HUES48 (cell line): ENCODE measurements around the gene ROPN1B.

Experiments
- H3K27ac ChIP-seq: one replicate; pipeline ENCODE4 v1.7.0; 2013; ENCODE audit warnings: low read depth, low read length, inconsistent platforms
- H3K27me3 ChIP-seq: 2 replicates; pipeline ENCODE4 v1.6.1; 2013; ENCODE audit warnings: mild to moderate bottlenecking, low read length; ENCODE audit not compliant: control insufficient read depth, insufficient read depth
- H3K36me3 ChIP-seq: 2 replicates; pipeline ENCODE4 v1.6.1; 2013; ENCODE audit warnings: low read length; ENCODE audit not compliant: control insufficient read depth, insufficient read depth
- H3K4me1 ChIP-seq: 2 replicates; pipeline ENCODE4 v1.6.1; 2013; ENCODE audit warnings: mild to moderate bottlenecking, low read length; ENCODE audit not compliant: control insufficient read depth, insufficient read depth
- H3K4me3 ChIP-seq: 2 replicates; pipeline ENCODE4 v1.5.1; 2013; ENCODE audit warnings: mild to moderate bottlenecking, low read depth, low read length
- H3K9ac ChIP-seq: 2 replicates; pipeline ENCODE4 v1.6.1; 2013; ENCODE audit warnings: mild to moderate bottlenecking, low read depth, low read length, moderate library complexity
- H3K9me3 ChIP-seq: 2 replicates; pipeline ENCODE4 v1.6.1; 2013; ENCODE audit warnings: low read length; ENCODE audit not compliant: control insufficient read depth, insufficient read depth

The ROPN1B gene

DNA sequence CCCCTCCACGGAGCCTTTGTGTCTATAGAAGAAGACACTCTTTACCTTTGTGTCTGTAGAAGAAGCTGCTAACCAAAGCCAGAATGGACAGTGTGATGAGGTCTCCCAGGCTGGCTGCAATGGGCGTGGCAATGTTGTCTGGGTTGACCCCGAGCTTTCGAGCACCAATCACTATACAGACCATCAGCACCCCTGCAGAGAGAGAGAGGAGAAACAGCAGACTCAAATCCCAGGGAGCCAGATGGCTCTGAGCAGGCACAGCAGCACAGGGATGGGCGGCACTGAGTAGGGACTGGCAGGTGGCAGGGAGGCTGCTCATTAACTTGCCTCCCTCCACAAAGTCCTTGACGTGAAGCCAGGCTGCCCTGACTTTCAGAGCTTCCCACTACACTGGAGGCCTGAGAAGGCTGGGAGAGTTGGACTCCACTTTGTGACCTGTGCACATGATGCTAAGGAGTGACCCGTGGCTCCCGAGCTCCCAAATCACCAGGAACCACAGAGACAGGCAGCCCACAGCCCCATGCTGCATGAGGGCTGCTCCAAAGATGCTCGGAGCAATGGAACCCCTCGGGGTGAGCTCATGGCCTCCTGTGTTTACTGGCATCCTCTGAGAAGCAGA is 53.9 kb downstream of the ROPN1B start:
- H3K27ac ChIP-seq = no peak overlapping the region
- H3K9me3 ChIP-seq = peaks cover 8% of the 10 kb centered on the region
- no peaks in the 10 kb centered on the region for H3K36me3 ChIP-seq
- no peak overlapping the region for H3K9ac ChIP-seq
- H3K4me3 ChIP-seq = no peak overlapping the region
- no peaks in the 10 kb centered on the region; the same call in 1 of the 2 replicates for H3K27me3 ChIP-seq
- H3K4me1 ChIP-seq = peaks cover 23% of the 10 kb centered on the region

DNA sequence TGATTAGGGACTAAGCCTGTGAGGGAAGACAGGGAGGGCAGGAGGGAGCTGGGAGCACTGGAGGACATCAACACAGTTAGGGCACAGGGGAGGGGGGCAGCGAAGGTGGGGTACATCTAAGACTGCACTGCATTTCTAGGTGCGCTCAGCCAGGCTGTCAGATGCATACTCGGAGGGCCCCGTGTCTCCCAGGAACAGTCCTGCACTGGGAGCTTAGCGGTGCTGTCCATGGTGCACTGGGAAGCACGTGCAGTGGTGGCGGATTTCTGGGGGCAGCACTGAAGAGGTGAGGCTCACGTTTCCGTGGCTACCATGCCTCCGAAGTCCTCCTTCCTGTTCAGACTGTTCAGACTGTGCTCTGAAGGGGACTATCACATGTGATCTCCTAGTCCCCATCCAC is 54.4 kb downstream of the ROPN1B start:
- H3K4me1 ChIP-seq = peaks cover 23% of the 10 kb centered on the region
- no peak overlapping the region for H3K9ac ChIP-seq
- no peaks in the 10 kb centered on the region for H3K36me3 ChIP-seq
- H3K4me3 ChIP-seq = no peak overlapping the region
- no peaks in the 10 kb centered on the region; the same call in 1 of the 2 replicates for H3K27me3 ChIP-seq
- peaks cover 14% of the 10 kb centered on the region for H3K9me3 ChIP-seq
- H3K27ac ChIP-seq = no peak overlapping the region

- Histone ChIP-seq H3K9me3 (peaks cover 18% of the 10 kb centered on the region), H3K27ac (no peak overlapping the region), H3K36me3 (no peaks in the 10 kb centered on the region), H3K9ac (no peak overlapping the region), H3K27me3 (no peaks in the 10 kb centered on the region; the same call in 1 of the 2 replicates), H3K4me1 (peaks cover 23% of the 10 kb centered on the region), H3K4me3 (no peak overlapping the region)
Observed at GRCh38 chr3:126024049-126024854, 55.3 kb downstream of the ROPN1B start.

DNA sequence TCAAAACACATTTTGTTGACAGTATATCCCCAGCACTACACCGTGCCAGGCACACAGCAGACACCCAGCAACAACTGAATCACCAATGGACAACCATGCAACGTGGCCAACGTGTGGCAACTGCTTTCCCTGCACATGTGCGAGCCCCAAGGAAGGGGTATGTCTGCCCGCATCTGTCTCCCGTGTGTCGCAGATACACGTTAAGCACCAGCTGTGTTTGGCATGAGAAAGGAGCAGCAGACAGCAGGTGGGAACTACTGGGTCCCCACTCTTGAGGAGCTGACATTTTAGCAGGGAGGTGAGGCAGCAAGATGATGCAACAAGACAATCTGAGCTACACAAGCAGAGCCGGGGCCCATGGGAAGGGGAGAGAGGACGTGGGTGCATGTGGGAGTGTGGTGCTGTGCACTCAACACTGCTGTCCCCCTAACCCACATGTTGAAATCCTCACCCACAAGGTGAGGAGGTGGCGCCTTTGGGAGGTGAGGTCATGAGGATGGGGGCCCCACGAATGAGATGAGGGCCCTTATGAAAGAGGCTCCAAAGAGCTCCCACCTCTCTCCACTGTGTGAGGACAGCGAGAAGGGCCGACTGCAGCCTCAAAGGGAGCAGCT is 56.2 kb downstream of the ROPN1B start:
- Histone ChIP-seq H3K4me3 (no peak overlapping the region), H3K36me3 (peaks cover 3% of the 10 kb centered on the region; the same call in 1 of the 2 replicates), H3K4me1 (peaks cover 23% of the 10 kb centered on the region), H3K9me3 (peaks cover 21% of the 10 kb centered on the region), H3K9ac (no peak overlapping the region), H3K27me3 (no peaks in the 10 kb centered on the region; the same call in 1 of the 2 replicates), H3K27ac (no peak overlapping the region)

DNA sequence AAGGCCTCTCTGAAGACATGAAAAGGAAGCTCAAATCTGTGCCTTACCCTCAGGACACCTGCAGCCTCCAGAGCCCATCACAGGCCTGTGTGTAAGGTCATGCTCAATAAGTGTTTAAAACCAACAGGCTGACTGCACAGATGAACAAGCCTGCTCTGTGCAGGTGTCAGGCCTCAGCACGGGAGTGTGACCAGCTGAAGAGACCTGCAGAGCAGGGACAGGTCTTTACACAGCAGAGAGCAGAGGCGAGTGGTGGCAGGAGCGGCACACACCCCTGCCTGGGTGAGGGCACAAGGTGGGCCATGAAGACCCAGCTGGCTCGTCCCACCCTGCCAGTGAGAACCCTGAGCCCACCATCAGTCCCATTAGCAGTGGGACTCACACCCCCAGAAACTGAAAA is 56.9 kb downstream of the ROPN1B start:
- Histone ChIP-seq H3K9me3 (peaks cover 21% of the 10 kb centered on the region), H3K36me3 (peaks cover 3% of the 10 kb centered on the region; the same call in 1 of the 2 replicates), H3K27ac (no peak overlapping the region), H3K27me3 (no peaks in the 10 kb centered on the region; the same call in 1 of the 2 replicates), H3K4me1 (peaks cover 21% of the 10 kb centered on the region), H3K4me3 (no peak overlapping the region), H3K9ac (no peak overlapping the region)

GRCh38 chr3:126026277-126026751 is 57.3 kb downstream of the ROPN1B start:
- H3K36me3 ChIP-seq = peaks cover 3% of the 10 kb centered on the region; the same call in 1 of the 2 replicates
- peaks cover 21% of the 10 kb centered on the region for H3K9me3 ChIP-seq
- no peak overlapping the region for H3K27ac ChIP-seq
- H3K27me3 ChIP-seq = no peaks in the 10 kb centered on the region; the same call in 1 of the 2 replicates
- H3K9ac ChIP-seq = no peak overlapping the region
- H3K4me3 ChIP-seq = no peak overlapping the region
- H3K4me1 ChIP-seq = peaks cover 18% of the 10 kb centered on the region

DNA sequence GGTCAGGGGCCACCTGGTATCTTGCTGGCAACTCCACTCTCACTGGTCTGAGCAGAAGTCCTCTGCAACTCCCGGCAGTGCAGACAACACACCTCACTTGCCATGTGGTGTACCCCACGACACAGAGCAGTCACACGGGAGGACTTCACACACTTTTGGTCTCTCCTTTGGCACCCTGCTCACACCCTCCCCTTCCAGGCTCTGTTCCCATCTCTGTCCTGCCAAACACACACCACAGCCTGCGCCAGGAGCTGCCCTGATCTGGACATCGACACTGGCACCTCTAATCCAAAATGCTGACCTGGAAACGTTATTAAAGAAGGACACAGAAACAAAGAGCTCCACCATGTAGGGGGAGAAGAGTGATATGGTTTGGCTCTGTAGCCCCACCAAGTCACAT is 57.8 kb downstream of the ROPN1B start:
- H3K4me3 ChIP-seq = no peak overlapping the region
- H3K9ac ChIP-seq = no peak overlapping the region
- H3K4me1 ChIP-seq = peaks cover 15% of the 10 kb centered on the region
- peaks cover 3% of the 10 kb centered on the region; the same call in 1 of the 2 replicates for H3K36me3 ChIP-seq
- H3K27ac ChIP-seq = no peak overlapping the region
- H3K9me3 ChIP-seq = peaks cover 21% of the 10 kb centered on the region
- no peaks in the 10 kb centered on the region; the same call in 1 of the 2 replicates for H3K27me3 ChIP-seq

DNA sequence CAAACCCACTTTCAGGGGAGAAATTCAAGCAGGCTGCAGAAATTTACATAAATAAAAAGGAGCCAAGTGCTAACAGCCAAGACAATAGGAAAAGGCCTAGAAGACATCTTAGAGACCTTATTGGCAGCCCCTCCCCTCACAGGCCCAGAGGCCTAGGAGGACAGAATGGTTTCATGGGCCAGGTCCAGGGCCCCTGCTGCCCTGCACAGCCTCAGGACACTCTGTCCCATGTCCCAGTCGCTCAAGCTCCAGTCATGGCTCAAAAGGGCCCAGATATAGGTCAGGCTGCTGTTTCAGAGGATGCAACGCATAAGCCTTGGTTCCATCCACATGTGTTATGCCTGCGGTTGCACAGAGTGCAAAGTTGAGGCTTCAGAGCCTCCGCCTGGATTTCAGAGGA is 59.1 kb downstream of the ROPN1B start:
- no peak overlapping the region for H3K27ac ChIP-seq
- H3K4me3 ChIP-seq = no peak overlapping the region
- H3K27me3 ChIP-seq = no peaks in the 10 kb centered on the region
- H3K4me1 ChIP-seq = peaks cover 6% of the 10 kb centered on the region; the same call in 1 of the 2 replicates
- peaks cover 3% of the 10 kb centered on the region; the same call in 1 of the 2 replicates for H3K36me3 ChIP-seq
- no peak overlapping the region for H3K9ac ChIP-seq
- H3K9me3 ChIP-seq = peaks cover 21% of the 10 kb centered on the region

DNA sequence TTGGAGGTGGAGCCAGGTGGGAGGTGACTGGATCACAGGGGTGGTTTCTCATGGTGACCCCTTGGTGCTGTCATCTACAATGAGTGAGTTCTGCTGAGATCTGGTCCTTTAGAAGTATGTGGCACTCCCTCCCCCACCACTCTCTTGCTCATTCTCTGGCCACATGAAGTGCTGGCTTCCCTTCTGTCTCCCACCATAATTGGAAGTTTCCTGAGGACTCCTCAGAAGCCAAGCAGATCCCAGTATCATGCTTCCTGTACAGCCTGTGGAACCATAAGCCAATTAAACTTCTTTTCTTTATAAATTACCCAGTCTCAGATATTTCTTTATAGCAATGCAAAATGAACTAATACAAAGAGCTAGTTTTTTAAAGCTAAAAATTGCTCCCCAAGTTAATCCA is 60.3 kb downstream of the ROPN1B start:
- Histone ChIP-seq H3K27ac (no peak overlapping the region), H3K4me1 (0 out of 2 replicates have a peak, but pooled peaks cover 4% of the 10 kb centered on the region), H3K9ac (no peak overlapping the region), H3K36me3 (peaks cover 3% of the 10 kb centered on the region; the same call in 1 of the 2 replicates), H3K9me3 (peaks cover 21% of the 10 kb centered on the region), H3K27me3 (no peaks in the 10 kb centered on the region), H3K4me3 (no peak overlapping the region)

DNA sequence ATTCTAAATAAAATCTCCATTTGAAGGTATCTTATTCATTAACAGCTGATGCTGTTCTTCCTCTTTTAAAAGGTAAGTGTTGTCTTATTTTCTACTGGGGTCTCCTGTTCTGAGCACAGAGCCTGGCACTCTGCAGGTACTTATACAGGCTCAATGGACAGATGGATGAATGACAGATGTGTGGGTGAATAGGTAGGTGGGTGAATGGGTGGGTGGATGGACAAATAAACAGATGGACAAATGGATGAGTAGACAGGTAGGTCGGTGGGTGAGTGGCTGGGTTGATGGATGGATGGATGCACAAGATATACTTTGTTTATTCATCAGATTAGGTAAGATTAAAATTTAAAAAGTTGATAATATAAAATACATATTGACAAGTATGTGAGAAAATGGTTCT is 61.5 kb downstream of the ROPN1B start:
- Histone ChIP-seq H3K36me3 (peaks cover 3% of the 10 kb centered on the region; the same call in 1 of the 2 replicates), H3K4me1 (0 out of 2 replicates have a peak, but pooled peaks cover 4% of the 10 kb centered on the region), H3K27me3 (no peaks in the 10 kb centered on the region), H3K9ac (no peak overlapping the region), H3K9me3 (peaks cover 21% of the 10 kb centered on the region), H3K27ac (no peak overlapping the region), H3K4me3 (no peak overlapping the region)
